ENCODE measurements around the gene PDZD4.

DNA sequence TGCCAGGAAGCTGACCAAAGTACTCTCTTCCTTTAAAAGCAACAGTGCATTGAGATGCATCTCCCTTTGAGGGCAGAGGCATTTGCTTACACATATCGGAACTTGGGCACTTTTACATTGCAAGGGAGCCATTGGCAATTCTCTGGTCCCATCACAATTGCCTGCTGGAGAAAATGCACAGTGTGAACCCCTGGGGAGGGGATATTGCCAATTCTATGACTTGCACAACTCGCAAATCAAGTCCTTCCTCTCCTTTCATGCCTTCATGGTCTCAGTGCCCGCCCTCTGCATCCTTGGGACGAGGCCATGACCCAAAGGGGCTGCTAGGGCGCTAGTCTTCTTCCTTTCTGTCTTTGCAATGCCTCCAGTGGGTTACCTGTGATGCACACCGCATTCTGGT, 14.9 kb upstream of the PDZD4 start:
- TF ChIP-seq, protein P1, sequence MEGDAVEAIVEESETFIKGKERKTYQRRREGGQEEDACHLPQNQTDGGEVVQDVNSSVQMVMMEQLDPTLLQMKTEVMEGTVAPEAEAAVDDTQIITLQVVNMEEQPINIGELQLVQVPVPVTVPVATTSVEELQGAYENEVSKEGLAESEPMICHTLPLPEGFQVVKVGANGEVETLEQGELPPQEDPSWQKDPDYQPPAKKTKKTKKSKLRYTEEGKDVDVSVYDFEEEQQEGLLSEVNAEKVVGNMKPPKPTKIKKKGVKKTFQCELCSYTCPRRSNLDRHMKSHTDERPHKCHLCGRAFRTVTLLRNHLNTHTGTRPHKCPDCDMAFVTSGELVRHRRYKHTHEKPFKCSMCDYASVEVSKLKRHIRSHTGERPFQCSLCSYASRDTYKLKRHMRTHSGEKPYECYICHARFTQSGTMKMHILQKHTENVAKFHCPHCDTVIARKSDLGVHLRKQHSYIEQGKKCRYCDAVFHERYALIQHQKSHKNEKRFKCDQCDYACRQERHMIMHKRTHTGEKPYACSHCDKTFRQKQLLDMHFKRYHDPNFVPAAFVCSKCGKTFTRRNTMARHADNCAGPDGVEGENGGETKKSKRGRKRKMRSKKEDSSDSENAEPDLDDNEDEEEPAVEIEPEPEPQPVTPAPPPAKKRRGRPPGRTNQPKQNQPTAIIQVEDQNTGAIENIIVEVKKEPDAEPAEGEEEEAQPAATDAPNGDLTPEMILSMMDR (conservative IDR thresholded peaks at IDR 0.05), result no peak
- TF ChIP-seq ZFX (IDR thresholded peaks at IDR 0.05), result no peak
